GM21528 (cell line): ENCODE measurements around the gene PIPOX.

Source experiments
- ATAC-seq: cut with Tn5 transposase; IDR thresholded peaks from one replicate; pipeline ENCODE4 v1.9.1; 2021; ENCODE audit warnings: mild to moderate bottlenecking, moderate library complexity; ENCODE audit not compliant: unreplicated experiment, low FRiP score

PIPOX gene

GRCh38 chr17:29093090-29093871 lies 50.3 kb downstream of the PIPOX start:
- ATAC-seq = no peak

- no peak for ATAC-seq
Observed at GRCh38 chr17:29094101-29094708, 51.3 kb downstream of the PIPOX start.

- no peak for ATAC-seq
Observed at GRCh38 chr17:29095439-29095838, 52.5 kb downstream of the PIPOX start.

GRCh38 chr17:29096094-29096493 lies 53.2 kb downstream of the PIPOX start:
- no peak for ATAC-seq

- no peak for ATAC-seq
Observed at GRCh38 chr17:29099527-29099926, 56.6 kb downstream of the PIPOX start.

GRCh38 chr17:29100296-29100695 lies 57.4 kb downstream of the PIPOX start:
- ATAC-seq = no peak

- ATAC-seq = no peak
Observed at GRCh38 chr17:29102046-29102445, 59.1 kb downstream of the PIPOX start.

GRCh38 chr17:29102741-29103181 lies 59.8 kb downstream of the PIPOX start:
- ATAC-seq = no peak

GRCh38 chr17:29103341-29103740 lies 60.4 kb downstream of the PIPOX start:
- ATAC-seq = no peak
